H1 (cell line): ENCODE data around the gene LRPAP1. TPM values are rescaled to one million over a fixed set of nuclear protein-coding genes. Genes with fewer than 3 reads are reported as not detected.

Experiments
- EP300 ChIP-seq, 2 experiments: IDR thresholded peaks; 1 replicate in 1 of 2; 2 replicates in 1 of 2; pipeline ENCODE4 v1.6.1; 2011 to 2012; ENCODE audit warnings: low read depth in 2 of 2, low read length in 2 of 2, mild to moderate bottlenecking in 2 of 2, borderline replicate concordance in 1 of 2, inconsistent platforms in 1 of 2, moderate library complexity in 1 of 2
- POLR2AphosphoS5 ChIP-seq: IDR thresholded peaks from 2 replicates; pipeline ENCODE4 v1.6.1; 2011; ENCODE audit warnings: low read depth, low read length
- RAD21 ChIP-seq, 2 experiments: IDR thresholded peaks in 1 of 2; conservative IDR thresholded peaks in 1 of 2; 2 replicates each; pipeline ENCODE4 v1.6.1; 2011; ENCODE audit warnings: low read depth in 2 of 2, low read length in 2 of 2, improper control_type of control experiment in 1 of 2, inconsistent platforms in 1 of 2, mild to moderate bottlenecking in 1 of 2, moderate library complexity in 1 of 2
- SP4 ChIP-seq: IDR thresholded peaks from 2 replicates; pipeline ENCODE4 v1.6.1; 2012; ENCODE audit warnings: low read length, inconsistent platforms
- polyA plus RNA-seq, 7 experiments: library from polyadenylated mRNA; depleted of rRNA in 3 of 7; stranded (reverse) in 5 of 7; unstranded in 2 of 7; fragments of >200 nt in 5 of 7; fragments of 200-250 nt in 2 of 7; gene quantifications; 1 replicate in 5 of 7; 2 replicates in 1 of 7; 4 replicates in 1 of 7; pipeline versions ENCODE4 v1.2.1 to v1.2.3, GENCODE V29; 2011 to 2013; ENCODE audit warnings: missing spikeins in 2 of 7, mixed read lengths in 2 of 7
- total RNA-seq: library from RNA; stranded (reverse); fragmentation: NEBNext Ultra II Directional; extraction: Animal tissue kit (Norgen Biotek cat#: 25700); gene quantifications from 2 replicates; pipeline ENCODE4 v1.2.1, GENCODE V29; 2021
- TF ChIP-seq, protein P1 (sequence below): fragments of 300-600 bp; sonication (generic); IDR thresholded peaks from 2 replicates; pipeline ENCODE4 v1.7.1; 2012; ENCODE audit warnings: low read length, moderate library complexity, mild to moderate bottlenecking, inconsistent platforms; ENCODE audit not compliant: insufficient replicate concordance

The LRPAP1 gene
- total and polyA plus RNA-seq, 2 of the 8 experiments (the other 6 are each of a cell fraction or from before 2014, with no cell fraction given), result 31.1 to 101 TPM

DNA sequence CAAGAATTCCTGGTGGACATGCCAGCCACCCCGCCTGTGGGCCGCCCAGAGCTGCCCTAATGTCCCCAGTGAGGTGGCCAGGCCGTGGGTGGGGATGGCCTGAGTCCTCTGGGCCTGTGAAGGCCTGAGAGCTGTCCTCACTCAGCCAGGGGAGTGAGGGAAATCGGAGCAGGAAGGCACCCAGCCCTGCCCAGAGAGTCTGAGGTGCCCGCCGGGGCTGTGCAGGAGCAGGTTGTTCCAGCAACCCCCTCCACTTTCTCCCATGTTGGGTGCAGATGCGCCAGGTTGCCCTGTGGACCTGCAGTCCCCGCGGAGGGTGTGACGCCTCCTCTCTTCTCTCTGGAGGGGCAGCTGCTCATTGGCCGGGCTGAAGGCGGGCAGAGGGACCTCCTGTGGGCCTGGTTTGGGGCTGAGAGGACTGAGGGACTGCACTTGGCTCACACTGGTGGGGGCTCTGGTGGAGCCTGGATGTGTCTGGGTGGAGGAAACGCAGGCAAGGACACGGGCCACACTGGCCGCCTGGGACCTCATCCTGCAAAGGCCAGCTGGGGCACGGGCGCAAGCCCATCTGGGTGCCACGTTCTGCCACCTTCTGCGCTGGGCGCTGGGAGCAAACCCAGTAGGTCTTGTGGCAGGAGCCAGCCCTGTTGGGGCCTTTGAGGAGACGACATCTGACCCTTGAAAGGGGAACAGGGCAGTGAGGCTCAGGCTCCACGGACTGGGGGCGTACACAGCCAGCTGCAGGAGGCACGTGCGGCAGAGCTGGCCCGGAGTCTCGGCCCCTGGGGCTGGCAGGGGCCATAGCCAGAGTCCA is 55.1 kb downstream of the LRPAP1 start (continued):
- TF ChIP-seq SP4 (no peak), EP300 (IDR thresholded peaks at IDR 0.05; ENCODE audit: borderline replicate concordance in 1 of 2, low read depth in 2 of 2, low read length in 2 of 2) (no peak), POLR2AphosphoS5 (no peak), RAD21 (IDR thresholded peaks at IDR 0.05 in 1 of 2, conservative IDR thresholded peaks at IDR 0.05 in 1 of 2; ENCODE audit: low read depth in 2 of 2, low read length in 2 of 2) (no peak)
- TF ChIP-seq, protein P1, sequence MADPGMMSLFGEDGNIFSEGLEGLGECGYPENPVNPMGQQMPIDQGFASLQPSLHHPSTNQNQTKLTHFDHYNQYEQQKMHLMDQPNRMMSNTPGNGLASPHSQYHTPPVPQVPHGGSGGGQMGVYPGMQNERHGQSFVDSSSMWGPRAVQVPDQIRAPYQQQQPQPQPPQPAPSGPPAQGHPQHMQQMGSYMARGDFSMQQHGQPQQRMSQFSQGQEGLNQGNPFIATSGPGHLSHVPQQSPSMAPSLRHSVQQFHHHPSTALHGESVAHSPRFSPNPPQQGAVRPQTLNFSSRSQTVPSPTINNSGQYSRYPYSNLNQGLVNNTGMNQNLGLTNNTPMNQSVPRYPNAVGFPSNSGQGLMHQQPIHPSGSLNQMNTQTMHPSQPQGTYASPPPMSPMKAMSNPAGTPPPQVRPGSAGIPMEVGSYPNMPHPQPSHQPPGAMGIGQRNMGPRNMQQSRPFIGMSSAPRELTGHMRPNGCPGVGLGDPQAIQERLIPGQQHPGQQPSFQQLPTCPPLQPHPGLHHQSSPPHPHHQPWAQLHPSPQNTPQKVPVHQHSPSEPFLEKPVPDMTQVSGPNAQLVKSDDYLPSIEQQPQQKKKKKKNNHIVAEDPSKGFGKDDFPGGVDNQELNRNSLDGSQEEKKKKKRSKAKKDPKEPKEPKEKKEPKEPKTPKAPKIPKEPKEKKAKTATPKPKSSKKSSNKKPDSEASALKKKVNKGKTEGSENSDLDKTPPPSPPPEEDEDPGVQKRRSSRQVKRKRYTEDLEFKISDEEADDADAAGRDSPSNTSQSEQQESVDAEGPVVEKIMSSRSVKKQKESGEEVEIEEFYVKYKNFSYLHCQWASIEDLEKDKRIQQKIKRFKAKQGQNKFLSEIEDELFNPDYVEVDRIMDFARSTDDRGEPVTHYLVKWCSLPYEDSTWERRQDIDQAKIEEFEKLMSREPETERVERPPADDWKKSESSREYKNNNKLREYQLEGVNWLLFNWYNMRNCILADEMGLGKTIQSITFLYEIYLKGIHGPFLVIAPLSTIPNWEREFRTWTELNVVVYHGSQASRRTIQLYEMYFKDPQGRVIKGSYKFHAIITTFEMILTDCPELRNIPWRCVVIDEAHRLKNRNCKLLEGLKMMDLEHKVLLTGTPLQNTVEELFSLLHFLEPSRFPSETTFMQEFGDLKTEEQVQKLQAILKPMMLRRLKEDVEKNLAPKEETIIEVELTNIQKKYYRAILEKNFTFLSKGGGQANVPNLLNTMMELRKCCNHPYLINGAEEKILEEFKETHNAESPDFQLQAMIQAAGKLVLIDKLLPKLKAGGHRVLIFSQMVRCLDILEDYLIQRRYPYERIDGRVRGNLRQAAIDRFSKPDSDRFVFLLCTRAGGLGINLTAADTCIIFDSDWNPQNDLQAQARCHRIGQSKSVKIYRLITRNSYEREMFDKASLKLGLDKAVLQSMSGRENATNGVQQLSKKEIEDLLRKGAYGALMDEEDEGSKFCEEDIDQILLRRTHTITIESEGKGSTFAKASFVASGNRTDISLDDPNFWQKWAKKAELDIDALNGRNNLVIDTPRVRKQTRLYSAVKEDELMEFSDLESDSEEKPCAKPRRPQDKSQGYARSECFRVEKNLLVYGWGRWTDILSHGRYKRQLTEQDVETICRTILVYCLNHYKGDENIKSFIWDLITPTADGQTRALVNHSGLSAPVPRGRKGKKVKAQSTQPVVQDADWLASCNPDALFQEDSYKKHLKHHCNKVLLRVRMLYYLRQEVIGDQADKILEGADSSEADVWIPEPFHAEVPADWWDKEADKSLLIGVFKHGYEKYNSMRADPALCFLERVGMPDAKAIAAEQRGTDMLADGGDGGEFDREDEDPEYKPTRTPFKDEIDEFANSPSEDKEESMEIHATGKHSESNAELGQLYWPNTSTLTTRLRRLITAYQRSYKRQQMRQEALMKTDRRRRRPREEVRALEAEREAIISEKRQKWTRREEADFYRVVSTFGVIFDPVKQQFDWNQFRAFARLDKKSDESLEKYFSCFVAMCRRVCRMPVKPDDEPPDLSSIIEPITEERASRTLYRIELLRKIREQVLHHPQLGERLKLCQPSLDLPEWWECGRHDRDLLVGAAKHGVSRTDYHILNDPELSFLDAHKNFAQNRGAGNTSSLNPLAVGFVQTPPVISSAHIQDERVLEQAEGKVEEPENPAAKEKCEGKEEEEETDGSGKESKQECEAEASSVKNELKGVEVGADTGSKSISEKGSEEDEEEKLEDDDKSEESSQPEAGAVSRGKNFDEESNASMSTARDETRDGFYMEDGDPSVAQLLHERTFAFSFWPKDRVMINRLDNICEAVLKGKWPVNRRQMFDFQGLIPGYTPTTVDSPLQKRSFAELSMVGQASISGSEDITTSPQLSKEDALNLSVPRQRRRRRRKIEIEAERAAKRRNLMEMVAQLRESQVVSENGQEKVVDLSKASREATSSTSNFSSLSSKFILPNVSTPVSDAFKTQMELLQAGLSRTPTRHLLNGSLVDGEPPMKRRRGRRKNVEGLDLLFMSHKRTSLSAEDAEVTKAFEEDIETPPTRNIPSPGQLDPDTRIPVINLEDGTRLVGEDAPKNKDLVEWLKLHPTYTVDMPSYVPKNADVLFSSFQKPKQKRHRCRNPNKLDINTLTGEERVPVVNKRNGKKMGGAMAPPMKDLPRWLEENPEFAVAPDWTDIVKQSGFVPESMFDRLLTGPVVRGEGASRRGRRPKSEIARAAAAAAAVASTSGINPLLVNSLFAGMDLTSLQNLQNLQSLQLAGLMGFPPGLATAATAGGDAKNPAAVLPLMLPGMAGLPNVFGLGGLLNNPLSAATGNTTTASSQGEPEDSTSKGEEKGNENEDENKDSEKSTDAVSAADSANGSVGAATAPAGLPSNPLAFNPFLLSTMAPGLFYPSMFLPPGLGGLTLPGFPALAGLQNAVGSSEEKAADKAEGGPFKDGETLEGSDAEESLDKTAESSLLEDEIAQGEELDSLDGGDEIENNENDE, result no peak
